Astrocyte (in vitro differentiated cells and primary cell): ENCODE results near the gene AFF3. TPM values are rescaled to one million over a fixed set of nuclear protein-coding genes. Genes with fewer than 3 reads are reported as not detected.

Experiments
- DNase-seq: peaks from one replicate; pipeline ENCODE4 v3.0.0-alpha.2; 2010; ENCODE audit warnings: low read depth
- FAIRE-seq: peaks from 2 replicates; lab custom pipeline; 2011; peaks lifted over from hg19 to GRCh38; lab: Jason Lieb, UNC
- H2AFZ ChIP-seq: 2 replicates; pipeline ENCODE4 v1.6.0; 2012; ENCODE audit warnings: low read depth, low read length, inconsistent platforms
- H3K27ac ChIP-seq: 2 replicates; pipeline ENCODE4 v1.5.1; 2011; ENCODE audit warnings: low read depth, low read length, inconsistent platforms
- H3K27me3 ChIP-seq: 2 replicates; pipeline ENCODE4 v1.6.0; 2011; ENCODE audit warnings: low read length, inconsistent platforms; ENCODE audit not compliant: insufficient read depth
- H3K36me3 ChIP-seq: 2 replicates; pipeline ENCODE4 v1.5.1; 2011; ENCODE audit warnings: low read length, inconsistent platforms; ENCODE audit not compliant: insufficient read depth
- H3K4me1 ChIP-seq: 2 replicates; pipeline ENCODE4 v1.5.1; 2011; ENCODE audit warnings: low read length, inconsistent platforms; ENCODE audit not compliant: insufficient read depth
- H3K4me2 ChIP-seq: 2 replicates; pipeline ENCODE4 v1.6.0; 2012; ENCODE audit warnings: low read length, inconsistent platforms
- H3K4me3 ChIP-seq: 2 replicates; pipeline ENCODE4 v1.5.1; 2011; ENCODE audit warnings: low read depth, mild to moderate bottlenecking, low read length, inconsistent platforms; ENCODE audit not compliant: insufficient read depth
- H3K79me2 ChIP-seq: 2 replicates; pipeline ENCODE4 v1.6.0; 2012; ENCODE audit warnings: mild to moderate bottlenecking, low read length, inconsistent platforms; ENCODE audit not compliant: insufficient read depth
- H3K9ac ChIP-seq: 2 replicates; pipeline ENCODE4 v1.6.0; 2012; ENCODE audit warnings: mild to moderate bottlenecking, low read length, inconsistent platforms
- H3K9me3 ChIP-seq: 2 replicates; pipeline ENCODE4 v1.5.1; 2012; ENCODE audit warnings: low read depth, mild to moderate bottlenecking, low read length, inconsistent platforms; ENCODE audit not compliant: insufficient read depth
- H4K20me1 ChIP-seq: 2 replicates; pipeline ENCODE4 v1.6.0; 2012; ENCODE audit warnings: low read length, inconsistent platforms; ENCODE audit not compliant: insufficient read depth
- H3K27ac Mint-ChIP-seq: one replicate; pipeline ENCODE4 v1.8.0; 2021; ENCODE audit warnings: mild to moderate bottlenecking, mixed read lengths; ENCODE audit not compliant: unreplicated experiment
- H3K27me3 Mint-ChIP-seq: one replicate; pipeline ENCODE4 v1.8.0; 2021; ENCODE audit warnings: low read depth, mixed read lengths; ENCODE audit not compliant: unreplicated experiment
- H3K36me3 Mint-ChIP-seq: one replicate; pipeline ENCODE4 v1.8.0; 2021; ENCODE audit warnings: low read depth, mixed read lengths; ENCODE audit not compliant: unreplicated experiment
- H3K4me1 Mint-ChIP-seq: one replicate; pipeline ENCODE4 v1.8.0; 2021; ENCODE audit warnings: low read depth, mixed read lengths; ENCODE audit not compliant: unreplicated experiment
- H3K4me3 Mint-ChIP-seq: one replicate; pipeline ENCODE4 v1.8.0; 2021; ENCODE audit warnings: mild to moderate bottlenecking, moderate library complexity, mixed read lengths; ENCODE audit not compliant: unreplicated experiment
- H3K9me3 Mint-ChIP-seq: one replicate; pipeline ENCODE4 v1.8.0; 2021; ENCODE audit warnings: mild to moderate bottlenecking, mixed read lengths; ENCODE audit not compliant: unreplicated experiment
- CTCF ChIP-seq: IDR thresholded peaks from 2 replicates; pipeline ENCODE4 v1.5.1; 2011; ENCODE audit warnings: low read depth, mild to moderate bottlenecking, inconsistent platforms, low read length, moderate library complexity; ENCODE audit not compliant: insufficient read depth
- EZH2 ChIP-seq: IDR thresholded peaks from 2 replicates; pipeline ENCODE4 v1.6.1; 2012; ENCODE audit warnings: mild to moderate bottlenecking, low read length, inconsistent platforms; ENCODE audit not compliant: insufficient read depth
- total RNA-seq: library from RNA; stranded (reverse); gene quantifications from 2 replicates; pipeline ENCODE4 v1.2.1, GENCODE V29; 2021

AFF3 gene
- total RNA-seq, 1 donor from 2014 or later, result 14.7 TPM

GRCh38 chr2:100143286-100143685 is 896 bp upstream of the AFF3 start:
- no peak for TF ChIP-seq EZH2
- TF ChIP-seq CTCF, result no peak
- FAIRE-seq, result no peak
- Histone ChIP-seq H3K4me3 (no peak overlapping the region), H3K27me3 (no peaks in the 10 kb centered on the region), H3K9ac (no peak overlapping the region), H3K4me1 (no peaks in the 10 kb centered on the region), H4K20me1 (no peaks in the 10 kb centered on the region), H2AFZ (no peak overlapping the region), H3K4me2 (no peak overlapping the region), H3K79me2 (no peaks in the 10 kb centered on the region), H3K27ac (no peak overlapping the region), H3K36me3 (no peaks in the 10 kb centered on the region), H3K9me3 (no peaks in the 10 kb centered on the region)
- peaks cover 2% of the 10 kb centered on the region for H3K9me3 Mint-ChIP-seq
- H3K4me1 Mint-ChIP-seq, result no peaks in the 10 kb centered on the region
- H3K27ac Mint-ChIP-seq, result no peak overlapping the region
- DNase-seq, result no peak
- H3K27me3 Mint-ChIP-seq, result peaks cover 24% of the 10 kb centered on the region
- H3K36me3 Mint-ChIP-seq, result no peaks in the 10 kb centered on the region
- no peak overlapping the region for H3K4me3 Mint-ChIP-seq

- no peaks in the 10 kb centered on the region for H3K36me3 ChIP-seq
Observed at GRCh38 chr2:100141906-100142305, 484 bp downstream of the AFF3 start.

More at GRCh38 chr2:100141906-100142305, 484 bp downstream of the AFF3 start:
- Mint-ChIP-seq H3K27me3 (peaks cover 22% of the 10 kb centered on the region), H3K36me3 (no peaks in the 10 kb centered on the region), H3K27ac (no peak overlapping the region), H3K4me3 (peak overlapping the region; percentile 7), H3K4me1 (peaks cover 3% of the 10 kb centered on the region), H3K9me3 (peaks cover 2% of the 10 kb centered on the region)
- TF ChIP-seq CTCF (no peak), EZH2 (no peak)
- Histone ChIP-seq H3K9ac (no peak overlapping the region), H3K79me2 (no peaks in the 10 kb centered on the region), H3K4me1 (no peaks in the 10 kb centered on the region), H4K20me1 (no peaks in the 10 kb centered on the region), H3K4me3 (no peak overlapping the region), H3K27ac (no peak overlapping the region), H2AFZ (no peak overlapping the region), H3K9me3 (no peaks in the 10 kb centered on the region), H3K27me3 (no peaks in the 10 kb centered on the region), H3K4me2 (no peak overlapping the region)
- FAIRE-seq (no peak), DNase-seq (no peak)
